NCI-H146 treated with DMSO at 0.1 percent for 48 hours (cell line): ENCODE results near the gene GCK.

Experiments used
- DNase-seq: peaks from one replicate; lab custom pipeline; 2025; ENCODE audit not compliant: unreplicated experiment; lab: John Stamatoyannopoulos, UW

GCK gene

GRCh38 chr7:44121761-44122420 lies 67.3 kb downstream of the GCK start:
- DNase-seq: no peak

GRCh38 chr7:44120395-44120794 lies 68.8 kb downstream of the GCK start:
- DNase-seq: no peak

- no peak for DNase-seq
Observed at GRCh38 chr7:44119829-44120380, 69.3 kb downstream of the GCK start.

- no peak for DNase-seq
Observed at GRCh38 chr7:44117801-44118429, 71.3 kb downstream of the GCK start.

GRCh38 chr7:44116789-44117666 lies 72.2 kb downstream of the GCK start:
- no peak for DNase-seq

- no peak for DNase-seq
Observed at GRCh38 chr7:44116087-44116788, 73.0 kb downstream of the GCK start.

- DNase-seq: no peak
Observed at GRCh38 chr7:44114586-44115310, 74.5 kb downstream of the GCK start.

GRCh38 chr7:44113764-44114354 lies 75.4 kb downstream of the GCK start:
- DNase-seq: no peak

- DNase-seq: no peak
Observed at GRCh38 chr7:44112997-44113763, 76.1 kb downstream of the GCK start.

- DNase-seq: no peak
Observed at GRCh38 chr7:44112231-44112996, 76.8 kb downstream of the GCK start.

- no peak for DNase-seq
Observed at GRCh38 chr7:44111761-44112160, 77.5 kb downstream of the GCK start.

- no peak for DNase-seq
Observed at GRCh38 chr7:44110719-44111635, 78.3 kb downstream of the GCK start.

- DNase-seq: no peak
Observed at GRCh38 chr7:44109991-44110390, 79.2 kb downstream of the GCK start.

GRCh38 chr7:44108768-44109750 lies 80.2 kb downstream of the GCK start:
- DNase-seq: no peak

- DNase-seq: no peak
Observed at GRCh38 chr7:44107961-44108767, 81.1 kb downstream of the GCK start.
